GM19468 (cell line): ENCODE results near the gene PDCL3.

Experiments used
- ATAC-seq: cut with Tn5 transposase; IDR thresholded peaks from one replicate; pipeline ENCODE4 v1.9.1; 2021; ENCODE audit warnings: mild to moderate bottlenecking, moderate library complexity, moderate number of reproducible peaks; ENCODE audit not compliant: unreplicated experiment; ENCODE audit errors: extremely low read depth

Gene PDCL3

DNA sequence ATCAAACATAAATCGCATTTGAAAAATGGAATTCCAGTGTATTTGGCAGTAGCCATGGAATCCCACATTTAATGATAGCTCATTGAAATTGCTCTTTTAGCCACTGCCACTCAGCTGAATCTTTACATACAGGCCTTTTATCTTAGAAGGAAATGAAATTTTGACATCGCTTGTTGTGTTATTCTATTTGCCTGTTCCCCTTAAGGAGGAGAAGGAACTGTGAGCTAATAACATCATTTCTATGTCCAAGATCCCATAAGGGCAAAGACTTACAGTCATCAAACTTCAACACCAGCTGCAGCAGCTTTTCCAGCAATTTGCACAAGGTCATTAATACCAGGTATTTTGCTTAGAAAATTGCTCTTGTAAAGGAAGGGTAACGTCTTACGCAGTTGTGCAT, 6.0 kb upstream of the PDCL3 start:
- ATAC-seq = no peak

DNA sequence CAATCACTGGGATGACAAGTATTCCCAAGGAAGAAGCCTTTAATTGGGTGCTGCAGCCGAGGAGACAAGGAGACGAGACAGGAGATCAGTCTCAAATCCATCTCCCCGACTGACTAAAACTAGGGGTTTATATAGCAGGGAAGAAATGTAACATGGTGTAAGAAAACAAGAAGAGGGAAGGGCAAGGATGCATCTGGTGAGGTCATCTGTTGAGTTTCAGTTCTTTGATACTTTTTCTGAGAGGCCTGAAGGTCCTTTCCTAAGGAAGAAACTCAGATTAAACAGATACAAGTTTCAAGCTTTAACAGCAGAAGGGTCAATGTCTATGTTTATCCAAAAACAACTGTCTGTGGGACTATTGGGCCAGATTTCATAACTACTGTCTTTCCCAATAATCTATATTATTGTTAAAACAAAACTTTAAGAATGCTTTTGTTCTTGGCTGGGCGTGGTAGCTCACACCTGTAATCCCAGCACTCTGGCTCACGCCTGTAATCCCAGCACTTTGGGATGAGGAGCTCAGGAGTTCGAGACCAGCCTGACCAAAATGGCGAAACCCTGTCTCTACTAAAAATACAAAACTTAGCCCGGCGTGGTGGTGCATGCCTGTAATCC, 2.5 kb upstream of the PDCL3 start:
- ATAC-seq = no peak

DNA sequence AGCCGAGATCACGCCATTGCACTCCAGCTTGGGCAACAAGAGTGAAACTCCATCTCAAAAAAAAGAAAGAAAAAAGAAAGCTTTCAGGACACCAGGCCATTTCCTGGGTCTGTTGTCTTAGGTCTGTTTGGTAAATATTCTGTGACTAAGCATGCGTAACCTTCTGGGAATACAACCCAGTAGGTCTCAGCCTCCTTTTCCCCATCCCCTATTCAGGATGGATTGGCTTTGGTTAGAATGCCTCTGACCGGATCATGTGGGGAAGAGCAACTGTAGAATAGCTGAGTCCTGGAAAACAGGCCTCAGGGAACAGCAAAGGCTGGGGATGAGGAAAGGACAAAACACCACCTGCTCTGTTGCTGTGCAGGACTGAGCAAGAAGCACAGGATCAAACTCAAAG, 1.6 kb upstream of the PDCL3 start:
- no peak for ATAC-seq

DNA sequence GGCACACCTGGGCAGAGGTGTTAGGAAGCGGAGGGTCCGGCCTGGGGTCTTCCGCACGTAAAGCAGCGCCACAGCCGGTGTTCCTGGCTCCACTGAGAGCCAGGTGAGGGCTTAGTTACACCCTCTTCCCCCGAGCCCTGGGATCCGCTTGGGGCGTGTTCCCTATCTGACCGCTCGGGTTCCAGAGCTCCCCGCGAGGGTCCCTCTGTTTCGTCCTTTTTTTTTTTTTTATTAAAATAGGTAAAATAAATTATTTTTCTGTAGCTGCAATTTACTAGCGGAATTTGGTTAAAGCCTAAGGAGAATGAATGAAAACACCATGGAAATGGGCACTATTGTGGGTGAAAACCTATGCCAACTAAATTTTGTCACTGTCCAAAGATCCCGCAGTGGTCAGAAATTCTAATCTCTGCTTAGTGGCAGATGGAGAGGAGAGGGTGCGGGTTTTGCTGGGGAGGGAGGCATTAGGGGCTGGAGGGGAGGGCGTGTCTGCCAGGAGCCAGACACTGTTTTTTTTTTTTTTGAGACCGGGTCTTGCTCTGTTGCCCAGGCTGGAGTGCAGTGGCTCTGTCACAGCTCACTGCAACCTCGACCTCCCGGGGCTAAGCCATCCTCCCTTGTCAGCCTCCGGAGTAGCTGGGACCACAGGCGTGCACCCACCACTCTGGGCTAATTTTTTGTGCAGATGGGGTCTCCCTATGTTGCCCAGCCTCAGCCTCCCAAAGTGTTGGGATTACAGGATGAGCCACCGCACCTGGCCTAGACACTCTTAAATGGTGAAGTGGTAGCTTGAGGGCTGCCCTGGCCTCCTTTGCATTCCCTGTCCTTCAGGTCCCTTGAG, 834 bp downstream of the PDCL3 start:
- ATAC-seq = no peak

DNA sequence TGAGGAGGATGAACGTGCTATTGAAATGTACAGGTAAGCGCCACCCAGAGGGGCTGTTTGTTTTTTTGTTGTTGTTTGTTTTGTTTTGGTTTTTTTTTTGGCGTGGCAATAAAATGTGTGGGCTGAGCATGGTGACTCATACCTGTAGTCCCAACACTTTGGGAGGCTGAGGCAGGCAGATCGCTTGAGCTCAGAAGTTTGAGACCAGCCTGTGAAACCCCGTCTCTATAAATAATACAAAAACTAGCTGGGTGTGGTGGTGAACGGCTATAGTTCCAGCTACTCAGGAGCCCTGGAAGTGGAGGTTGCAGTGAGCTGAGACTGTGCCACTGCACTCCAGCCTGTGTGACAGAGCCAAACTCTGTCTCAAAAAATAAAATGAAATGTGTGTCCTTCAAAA, 6.2 kb downstream of the PDCL3 start:
- no peak for ATAC-seq

DNA sequence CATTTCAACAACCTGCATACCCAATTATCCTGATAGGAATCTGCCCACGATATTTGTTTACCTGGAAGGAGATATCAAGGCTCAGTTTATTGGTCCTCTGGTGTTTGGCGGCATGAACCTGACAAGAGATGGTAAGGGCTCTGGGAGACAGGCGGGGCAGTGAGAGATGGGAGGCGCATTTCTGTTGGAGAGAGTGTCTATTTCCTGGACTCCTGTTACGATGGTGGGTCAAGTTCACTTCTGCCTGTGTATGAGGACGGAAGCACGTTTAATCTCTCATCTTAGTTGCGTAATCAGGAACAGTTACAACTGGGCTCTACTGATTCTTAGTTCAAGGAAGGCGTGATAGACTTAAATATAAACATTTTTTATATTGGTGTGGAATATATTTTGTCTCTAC, 8.9 kb downstream of the PDCL3 start:
- ATAC-seq = no peak

DNA sequence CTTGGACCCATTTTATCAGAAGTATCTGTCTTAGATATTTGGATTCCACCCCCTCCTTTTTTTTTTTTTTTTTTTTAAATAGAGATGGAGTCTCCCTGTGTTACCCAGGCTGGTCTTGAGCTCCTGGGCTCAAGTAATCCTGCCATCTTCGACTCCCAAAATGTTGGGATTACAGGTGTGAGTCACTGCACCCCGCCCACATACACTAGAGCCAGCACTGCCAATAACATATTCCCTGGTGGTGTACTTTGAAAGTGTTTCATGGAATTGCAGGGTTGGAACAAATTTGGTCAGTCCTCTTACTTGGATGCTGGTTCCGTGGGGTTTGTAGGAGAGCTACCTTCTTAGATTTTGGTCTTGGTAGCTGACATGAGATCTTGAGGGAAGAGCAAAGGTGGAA, 15.0 kb downstream of the PDCL3 start:
- no peak for ATAC-seq

DNA sequence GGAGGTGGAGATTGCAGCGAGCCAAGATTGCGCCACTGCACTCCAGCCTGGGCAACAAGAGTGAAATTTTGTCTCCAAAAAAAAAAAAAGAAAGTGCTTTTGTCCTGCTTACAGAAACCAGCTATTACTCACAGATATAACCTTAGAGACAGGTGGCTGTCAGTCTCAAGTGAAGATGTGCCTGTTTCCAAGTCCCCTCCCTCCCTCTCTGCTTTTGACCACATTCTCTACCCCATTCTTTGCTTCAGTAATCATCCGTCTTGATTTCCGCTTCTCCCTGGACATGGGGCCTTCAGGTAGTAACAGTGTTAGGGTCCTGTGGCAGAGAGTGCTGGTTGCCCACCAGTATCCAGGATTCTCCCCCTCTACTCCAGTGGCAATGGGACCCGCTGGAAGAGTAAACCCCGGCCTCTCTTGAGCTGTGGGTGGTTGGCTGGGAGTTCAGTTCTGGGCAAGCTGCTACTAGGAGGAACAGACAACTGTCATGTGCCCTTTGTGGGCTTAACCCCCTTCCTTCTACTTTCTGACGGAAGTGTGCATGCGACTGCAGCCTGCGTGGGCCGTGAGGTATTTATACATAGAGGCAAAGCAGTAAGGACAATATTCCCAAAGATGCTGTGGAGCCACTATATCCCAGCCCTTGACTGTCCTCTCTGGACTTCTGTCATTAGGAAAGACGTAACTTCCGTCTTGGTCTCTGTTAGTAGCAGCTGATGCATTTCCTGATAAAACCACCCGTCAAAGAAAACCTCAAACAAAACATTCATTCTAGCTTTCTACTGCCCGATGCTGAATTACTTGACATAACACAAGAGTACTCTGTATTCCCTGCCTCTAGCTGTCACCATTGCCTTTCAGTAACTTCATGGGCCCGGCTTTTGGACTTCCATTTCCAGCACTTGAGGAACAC, 17.8 kb downstream of the PDCL3 start:
- peak; percentile 56 for ATAC-seq

DNA sequence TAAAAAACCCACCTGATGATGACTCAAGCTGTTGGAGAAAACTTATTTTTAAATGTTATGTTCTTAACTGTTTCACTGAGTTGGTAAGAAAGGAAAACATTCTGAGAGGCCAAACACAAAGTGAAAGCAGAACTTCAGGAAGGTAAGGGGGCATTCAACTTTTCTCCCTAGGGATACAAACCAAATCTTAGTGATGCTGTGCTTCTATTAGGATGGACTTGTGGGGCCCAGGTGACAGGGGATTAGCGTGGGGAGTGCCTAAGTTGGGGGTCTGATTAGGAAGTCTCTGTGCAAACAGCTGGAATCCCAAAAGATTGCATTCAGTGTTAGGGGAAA, 18.5 kb downstream of the PDCL3 start:
- no peak for ATAC-seq

DNA sequence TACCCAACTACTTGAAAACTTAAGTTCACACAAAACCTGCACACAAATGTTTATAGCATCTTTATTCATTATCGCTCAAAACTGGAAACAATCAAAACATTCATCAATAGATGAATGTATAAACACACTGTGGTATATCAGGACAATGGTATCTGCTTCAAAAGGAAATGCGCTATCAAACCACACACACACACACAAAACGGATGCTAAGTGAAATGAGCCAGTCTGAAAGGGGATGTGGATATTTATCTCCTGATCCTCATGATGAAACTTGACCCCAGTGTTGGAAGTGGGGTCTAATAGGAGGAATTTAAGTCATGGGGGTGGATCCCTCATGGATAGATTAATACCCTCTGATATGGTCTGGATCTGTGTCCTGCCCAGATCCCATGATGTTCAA, 22.0 kb downstream of the PDCL3 start:
- ATAC-seq = no peak

DNA sequence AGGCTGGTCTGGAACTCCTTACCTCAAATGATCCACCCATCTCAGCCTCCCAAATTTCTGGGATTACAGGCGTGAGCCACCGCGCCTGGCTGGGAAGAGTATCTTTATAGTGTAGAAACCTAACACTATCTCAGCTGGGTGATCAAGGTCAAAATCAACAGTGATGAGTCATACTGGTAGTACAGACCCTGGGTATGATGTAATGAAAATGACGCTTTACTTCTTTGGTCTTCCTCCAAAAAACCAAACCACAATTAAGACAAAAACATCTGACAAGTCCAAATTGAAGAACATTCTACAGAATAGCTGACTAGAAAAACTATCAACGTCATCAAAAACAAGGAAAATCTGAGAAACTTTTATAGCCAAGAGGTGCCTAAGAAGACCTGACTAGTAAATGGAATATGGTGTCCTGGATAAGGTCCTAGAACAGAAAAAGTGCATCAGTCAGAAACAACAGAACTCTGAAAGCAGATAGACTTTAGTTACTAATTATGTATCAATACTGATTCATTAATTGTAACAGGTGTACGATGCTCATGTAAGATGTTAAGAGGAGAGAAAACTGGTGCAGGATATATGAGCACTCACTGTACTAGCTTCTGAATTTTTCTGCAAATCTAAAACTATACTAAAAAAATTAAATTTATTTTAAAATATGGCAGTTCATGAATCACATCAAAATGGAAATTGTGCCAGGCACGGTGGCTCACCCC, 25.4 kb downstream of the PDCL3 start:
- no peak for ATAC-seq

DNA sequence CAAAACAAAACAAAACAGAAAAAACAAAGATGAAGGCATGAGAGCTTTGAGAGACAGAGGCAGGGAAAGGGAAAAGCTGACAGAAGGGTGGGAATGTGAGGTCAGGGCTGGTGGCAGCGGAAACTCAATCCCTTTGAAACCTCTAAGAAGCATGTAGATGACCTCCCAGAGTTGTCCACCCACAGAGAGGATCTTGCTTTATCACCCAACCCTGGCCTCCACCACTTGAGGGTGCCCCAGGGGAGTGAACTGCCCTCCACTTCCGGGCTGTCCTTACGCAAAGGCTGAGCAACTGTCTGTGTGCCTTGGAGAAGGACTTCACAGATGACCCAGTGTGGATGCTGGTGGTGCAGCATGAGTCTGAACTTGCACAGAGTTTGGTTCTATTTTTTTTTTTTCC, 26.7 kb downstream of the PDCL3 start:
- ATAC-seq = no peak

DNA sequence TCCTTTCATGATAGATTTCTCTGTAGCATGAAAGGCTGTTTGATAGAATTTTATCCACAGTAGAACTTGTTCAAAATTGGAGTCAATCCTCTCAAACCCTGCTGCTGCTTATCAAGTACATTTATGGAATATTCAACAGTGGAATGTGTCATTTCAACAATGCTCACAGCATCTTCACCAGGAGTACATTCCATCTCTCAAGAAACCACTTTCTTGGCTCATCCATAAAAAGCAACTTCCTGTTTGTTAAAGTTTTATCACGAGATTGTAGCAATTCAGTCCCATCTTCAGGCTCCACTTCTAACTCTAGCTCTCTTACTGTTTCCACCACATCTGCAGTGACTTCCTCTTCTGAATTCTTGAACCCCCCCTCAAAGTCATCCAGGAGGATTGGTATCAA, 29.4 kb downstream of the PDCL3 start:
- ATAC-seq = no peak

DNA sequence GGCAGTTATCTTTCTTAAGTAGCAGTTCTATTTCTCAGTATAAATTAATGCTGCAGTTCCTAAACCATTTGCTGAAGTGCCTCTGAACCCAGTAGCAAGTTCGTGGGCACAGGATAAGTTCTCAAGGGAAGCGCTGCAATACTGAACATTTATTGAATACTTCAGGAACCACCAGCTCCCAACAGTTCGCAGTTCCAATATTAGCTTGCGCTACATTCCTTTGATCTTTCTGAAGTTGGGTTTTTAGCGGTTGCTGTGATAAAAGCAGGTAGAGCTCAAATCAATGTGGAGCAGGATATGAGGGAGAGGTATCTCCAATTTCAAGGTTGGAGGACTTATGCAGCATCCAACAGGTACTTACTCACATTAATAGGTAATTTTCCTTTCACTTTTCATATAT, 33.7 kb downstream of the PDCL3 start:
- ATAC-seq = no peak

DNA sequence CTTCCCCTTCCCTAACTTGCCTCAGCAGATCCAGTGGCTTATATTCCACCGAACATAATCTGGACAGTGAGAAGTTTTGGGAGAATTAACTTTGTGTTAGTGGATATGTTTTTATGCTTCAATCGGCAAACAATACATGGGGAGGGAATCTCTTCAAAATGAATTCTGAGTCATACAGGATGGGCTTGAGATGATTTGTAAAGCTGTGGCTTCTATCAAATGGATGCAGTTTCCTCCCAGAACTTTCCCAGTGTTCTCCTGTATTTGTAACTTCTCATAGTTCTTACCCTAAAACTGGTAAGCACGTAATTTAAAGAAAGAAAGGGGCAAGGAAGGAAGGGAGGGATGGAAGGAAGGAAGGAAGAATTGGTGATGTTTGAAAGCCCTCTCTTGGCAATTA, 36.8 kb downstream of the PDCL3 start:
- ATAC-seq = no peak

DNA sequence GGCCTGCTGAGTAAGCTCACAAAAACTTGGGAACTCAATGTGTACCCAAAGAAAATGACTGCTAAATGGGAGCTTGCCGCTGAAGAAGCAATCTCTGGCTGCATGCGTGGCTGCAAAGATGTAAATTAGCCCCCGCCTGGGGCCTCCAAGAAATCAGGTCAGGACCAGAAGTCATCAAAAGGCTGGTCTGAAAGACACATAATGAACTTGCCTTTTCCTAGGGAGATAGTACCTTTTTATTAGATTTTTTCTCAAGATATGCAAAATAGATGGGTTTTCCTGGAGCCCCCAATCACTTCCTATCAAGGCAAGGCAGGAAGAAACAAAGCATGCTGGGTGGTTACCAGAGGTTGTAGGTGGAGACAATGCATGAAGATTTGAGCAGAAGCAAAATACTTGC, 38.9 kb downstream of the PDCL3 start:
- ATAC-seq = no peak

DNA sequence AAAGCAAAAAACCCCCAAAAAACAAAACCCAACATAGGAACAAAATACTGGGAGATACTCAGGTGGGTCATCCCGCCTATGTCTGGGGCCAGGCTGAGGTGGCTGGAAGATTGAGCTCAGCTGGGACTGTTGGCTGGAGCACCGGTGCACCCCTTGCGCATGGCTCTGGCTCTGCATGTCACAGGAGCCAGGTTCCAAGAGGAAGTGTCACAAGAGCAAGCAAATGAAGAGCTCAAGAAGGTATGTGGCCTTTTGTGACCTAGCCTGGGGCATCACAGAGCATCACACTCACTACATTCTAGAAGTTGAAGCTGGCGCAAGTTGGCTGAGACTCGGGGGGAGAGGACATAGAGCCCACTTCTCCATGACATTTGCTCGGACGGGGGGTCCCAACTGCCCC, 40.6 kb downstream of the PDCL3 start:
- no peak for ATAC-seq

DNA sequence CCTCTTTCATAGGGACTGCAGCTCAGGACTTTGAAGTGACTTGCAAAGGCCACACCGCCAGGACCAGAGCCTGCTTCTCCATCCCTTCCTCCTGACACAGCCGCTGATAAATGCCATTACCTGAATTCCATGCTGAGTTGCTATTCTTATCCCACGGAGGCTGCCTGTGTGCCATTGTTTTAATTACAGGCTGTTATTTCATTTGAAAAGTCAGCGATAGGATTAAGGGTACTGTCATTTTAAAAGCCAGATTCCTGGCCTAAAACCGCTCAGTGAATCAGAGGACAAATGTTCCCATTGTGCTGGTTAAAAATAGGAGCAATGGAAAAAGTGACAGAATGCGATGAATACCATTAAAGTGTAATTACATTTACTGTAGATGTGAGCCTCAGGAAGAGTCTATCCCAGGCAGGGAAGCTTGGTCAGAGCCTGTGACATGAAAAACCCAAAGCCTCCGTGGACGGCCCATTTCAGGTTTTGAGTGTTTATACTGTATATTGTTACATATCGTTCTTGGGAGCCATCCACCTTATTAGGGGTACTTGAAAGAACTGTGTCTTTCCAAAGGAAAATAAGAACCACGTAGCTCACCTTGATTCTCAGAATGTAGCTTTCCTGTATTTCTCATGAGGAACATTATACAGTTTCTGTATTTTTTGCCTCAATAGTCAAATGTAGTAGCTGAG, 41.3 kb downstream of the PDCL3 start:
- ATAC-seq = no peak

DNA sequence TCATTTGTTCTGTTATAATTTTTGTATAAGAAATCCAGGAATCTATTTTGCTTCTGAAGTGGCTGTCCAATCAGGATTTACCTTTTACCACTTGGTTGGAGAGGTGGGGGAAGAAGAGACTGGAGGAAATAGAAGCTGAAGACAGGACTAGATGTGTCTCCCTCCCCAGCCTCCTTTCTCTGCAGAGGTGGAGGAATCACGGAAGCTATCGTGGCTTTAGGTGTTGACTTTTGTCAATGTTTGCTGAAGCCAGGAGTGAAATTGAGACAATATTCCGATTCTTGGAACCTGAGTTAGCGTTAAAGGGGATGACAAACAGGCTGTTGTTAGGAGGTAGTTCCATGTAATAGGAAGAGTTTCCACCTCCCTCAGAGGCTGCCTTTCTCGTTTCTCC, 43.5 kb downstream of the PDCL3 start:
- no peak for ATAC-seq

DNA sequence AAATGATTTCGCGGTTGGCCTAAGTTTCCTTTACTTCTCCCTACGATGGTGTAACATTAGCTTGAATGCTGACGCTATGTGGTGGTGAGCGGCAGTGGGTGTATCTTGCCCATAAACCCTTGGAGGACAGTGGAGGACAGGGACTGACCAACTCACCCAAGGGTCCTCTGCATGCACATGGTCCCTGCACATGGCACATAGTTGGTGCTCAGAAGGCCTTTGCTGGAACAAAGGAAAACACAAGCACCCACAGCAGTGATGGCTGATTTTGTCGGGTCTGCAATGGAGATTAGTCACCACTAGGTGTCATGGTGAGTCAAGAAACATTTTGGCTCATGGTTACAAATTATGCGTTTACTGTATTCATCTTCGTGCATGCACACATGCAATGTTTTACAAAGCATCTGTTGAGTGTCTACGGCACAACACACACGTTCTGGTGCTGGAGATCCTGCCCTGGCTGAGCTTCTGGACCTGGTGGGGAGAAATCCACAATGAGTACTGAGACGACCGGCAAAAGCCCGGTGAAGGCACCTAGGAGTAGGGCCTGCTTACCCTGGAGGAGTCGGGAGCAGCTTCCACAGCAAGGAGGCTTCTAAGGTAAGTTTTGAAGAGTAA, 44.0 kb downstream of the PDCL3 start:
- no peak for ATAC-seq
